ENCODE measurements around the gene KIDINS220. TPM values are rescaled to one million over a fixed set of nuclear protein-coding genes. Genes with fewer than 3 reads are reported as not detected.

Gene KIDINS220
- total and polyA plus RNA-seq, 9 of the 15 experiments (the other 6 are each of a cell fraction or from before 2014, with no cell fraction given), result 15.2 to 48.0 (median 34.4) TPM

- TF ChIP-seq UBTF (IDR thresholded peaks at IDR 0.05; ENCODE audit: borderline replicate concordance in 1 of 2, low read depth in 2 of 2, low read length in 2 of 2), result peak; percentile 35 to 66; a peak in 1 of 4 replicates
- no peak for TF ChIP-seq ZKSCAN3 (CRISPR knock-in tag; IDR thresholded peaks at IDR 0.05)
- peak in 1 of 2 experiments; percentile 32; a peak in 2 of 4 replicates for TF ChIP-seq RAD21 (CRISPR knock-in tag; conservative IDR thresholded peaks at IDR 0.05 in 1 of 2, IDR thresholded peaks at IDR 0.05 in 1 of 2)
- peak; percentile 79 for TF ChIP-seq CHD2 (IDR thresholded peaks at IDR 0.05; ENCODE audit: low read depth, low read length)
- TF ChIP-seq ZNF655 (CRISPR knock-in tag; IDR thresholded peaks at IDR 0.05), result no peak
- no peak for TF ChIP-seq CC2D1A (IDR thresholded peaks at IDR 0.05)
- TF ChIP-seq TRIM24 (IDR thresholded peaks at IDR 0.05), result no peak
- TF ChIP-seq HMG20A (CRISPR knock-in tag; conservative IDR thresholded peaks at IDR 0.05), result no peak
- no peak for TF ChIP-seq POLR3G (IDR thresholded peaks at IDR 0.05; ENCODE audit: extremely low read depth, insufficient read length, insufficient replicate concordance)
- no peak for TF ChIP-seq ZKSCAN8 (CRISPR knock-in tag; IDR thresholded peaks at IDR 0.05)
- TF ChIP-seq FOXJ3 (CRISPR knock-in tag; IDR thresholded peaks at IDR 0.05), result no peak
- TF ChIP-seq ZNF408 (CRISPR knock-in tag; IDR thresholded peaks at IDR 0.05; ENCODE audit: low read depth), result no peak
- peak; percentile 33 for TF ChIP-seq PHF20 (IDR thresholded peaks at IDR 0.05; ENCODE audit: partially characterized antibody)
- no peak for TF ChIP-seq CREB3 (tag; conservative IDR thresholded peaks at IDR 0.05; ENCODE audit: low read depth)
- peak; percentile 86; the same call in 1 of the 2 replicates for TF ChIP-seq FOXP4 (CRISPR knock-in tag; IDR thresholded peaks at IDR 0.05; ENCODE audit: borderline replicate concordance)
- no peak for TF ChIP-seq MCM2 (IDR thresholded peaks at IDR 0.05; ENCODE audit: low read depth)
Measured at GRCh38 chr2:8681786-8682692, 155.4 kb downstream of the KIDINS220 start, which contains the start of gene ID2 (continued).

Measured in K562 (cell line).